22Rv1 (cell line): ENCODE results near the gene IPO11.

ENCODE experiments used
- H3K27ac ChIP-seq: fragments of 450-650 bp; 2 replicates; pipeline ENCODE4 v1.5.1; 2017
- CTCF ChIP-seq: fragments of 450-650 bp; IDR thresholded peaks from 2 replicates; pipeline ENCODE4 v1.5.1; 2017; ENCODE audit warnings: mild to moderate bottlenecking
- ZFX ChIP-seq: fragments of 450-650 bp; IDR thresholded peaks from 2 replicates; pipeline ENCODE4 v1.6.1; 2017; ENCODE audit warnings: antibody characterized with exemption, borderline replicate concordance

IPO11 gene

GRCh38 chr5:62475072-62475471 is 62.5 kb downstream of the IPO11 start:
- no peak for TF ChIP-seq ZFX
- no peak for TF ChIP-seq CTCF
- no peak overlapping the region for H3K27ac ChIP-seq

- no peak overlapping the region for H3K27ac ChIP-seq
- no peak for TF ChIP-seq ZFX
- no peak for TF ChIP-seq CTCF
Observed at GRCh38 chr5:62477801-62478200, 65.2 kb downstream of the IPO11 start.

GRCh38 chr5:62483556-62483955 is 71.0 kb downstream of the IPO11 start:
- TF ChIP-seq ZFX (no peak), CTCF (no peak)
- H3K27ac ChIP-seq: no peak overlapping the region

GRCh38 chr5:62486672-62487071 is 74.1 kb downstream of the IPO11 start:
- TF ChIP-seq CTCF: no peak
- no peak for TF ChIP-seq ZFX
- no peak overlapping the region for H3K27ac ChIP-seq

GRCh38 chr5:62488531-62488930 is 76.0 kb downstream of the IPO11 start:
- TF ChIP-seq ZFX: no peak
- TF ChIP-seq CTCF: no peak
- H3K27ac ChIP-seq: no peak overlapping the region

- H3K27ac ChIP-seq: no peak overlapping the region
- no peak for TF ChIP-seq ZFX
- TF ChIP-seq CTCF: no peak
Observed at GRCh38 chr5:62489471-62489870, 76.9 kb downstream of the IPO11 start.

- TF ChIP-seq CTCF (no peak), ZFX (no peak)
- no peak overlapping the region for H3K27ac ChIP-seq
Observed at GRCh38 chr5:62494772-62495171, 82.2 kb downstream of the IPO11 start.
